ENCODE data around the gene HAGHL. TPM values are rescaled to one million over a fixed set of nuclear protein-coding genes. Genes with fewer than 3 reads are reported as not detected.
A peak's percentile ranks its signal among the peaks of the same experiment; 100 is the strongest.

Gene HAGHL
- total and polyA plus RNA-seq, 2 donors (not counting 1 experiment from before 2014, with no cell fraction given): 3.7 to 16.3 TPM

- peaks cover 6% of the 10 kb centered on the region for H3K79me2 ChIP-seq (ENCODE audit: control insufficient read depth, insufficient read depth, low read length)
- DNase-seq (ENCODE audit: low read depth in 2 of 2): no peak
- H3K9ac ChIP-seq (ENCODE audit: insufficient read depth, low read length): no peak overlapping the region
- no peak overlapping the region for H2AFZ ChIP-seq (ENCODE audit: low read length)
- no peak overlapping the region for H3K4me3 ChIP-seq (replicated peaks in 1 of 4; ENCODE audit: control extremely low read depth in 1 of 4, insufficient read depth in 1 of 4, low read depth in 3 of 4, low read length in 4 of 4)
- H4K20me1 ChIP-seq (ENCODE audit: control insufficient read depth, extremely low read depth, insufficient read depth, low read length): no peaks in the 10 kb centered on the region
- H3K36me3 ChIP-seq (ENCODE audit: control insufficient read depth, insufficient read depth, low read length): peaks cover 3% of the 10 kb centered on the region
- peaks cover 5% of the 10 kb centered on the region for H3K4me1 ChIP-seq (ENCODE audit: control insufficient read depth, extremely low read depth, insufficient read depth, low read length)
- no peak overlapping the region for H3K27ac ChIP-seq (ENCODE audit: insufficient read depth, low read length)
- TF ChIP-seq EZH2 (IDR thresholded peaks at IDR 0.05; ENCODE audit: low read length, missing control alignments) (peak; percentile 55), CTCF (conservative IDR thresholded peaks at IDR 0.05 in 1 of 2, IDR thresholded peaks at IDR 0.05 in 1 of 2; ENCODE audit: low read depth in 1 of 2, low read length in 2 of 2) (no peak)
- H3K9me3 ChIP-seq (ENCODE audit: control insufficient read depth, insufficient read depth, low read depth, low read length): no peaks in the 10 kb centered on the region
- no peak overlapping the region for H3K4me2 ChIP-seq (ENCODE audit: extremely low read depth, insufficient read depth, low read length)
- H3K27me3 ChIP-seq (ENCODE audit: control insufficient read depth, insufficient read depth, low read length): peaks cover 21% of the 10 kb centered on the region
Observed at GRCh38 chr16:692356-693108, 34.4 kb upstream of the HAGHL start.

- no peaks in the 10 kb centered on the region for H3K36me3 ChIP-seq (ENCODE audit: control insufficient read depth, insufficient read depth, low read length)
- H3K27ac ChIP-seq (ENCODE audit: insufficient read depth, low read length): no peak overlapping the region
- H4K20me1 ChIP-seq (ENCODE audit: control insufficient read depth, extremely low read depth, insufficient read depth, low read length): no peaks in the 10 kb centered on the region
- no peaks in the 10 kb centered on the region for H3K9me3 ChIP-seq (ENCODE audit: control insufficient read depth, insufficient read depth, low read depth, low read length)
- H3K4me2 ChIP-seq (ENCODE audit: extremely low read depth, insufficient read depth, low read length): no peak overlapping the region
- DNase-seq (ENCODE audit: low read depth in 2 of 2): no peak
- peak; percentile 78 for TF ChIP-seq EZH2 (IDR thresholded peaks at IDR 0.05; ENCODE audit: low read length, missing control alignments)
- no peak for TF ChIP-seq CTCF (conservative IDR thresholded peaks at IDR 0.05 in 1 of 2, IDR thresholded peaks at IDR 0.05 in 1 of 2; ENCODE audit: low read depth in 1 of 2, low read length in 2 of 2)
- H3K79me2 ChIP-seq (ENCODE audit: control insufficient read depth, insufficient read depth, low read length): peaks cover 6% of the 10 kb centered on the region
- peaks cover 5% of the 10 kb centered on the region for H3K4me1 ChIP-seq (ENCODE audit: control insufficient read depth, extremely low read depth, insufficient read depth, low read length)
- H2AFZ ChIP-seq (ENCODE audit: low read length): no peak overlapping the region
- H3K27me3 ChIP-seq (ENCODE audit: control insufficient read depth, insufficient read depth, low read length): peaks cover 21% of the 10 kb centered on the region
- no peak overlapping the region for H3K9ac ChIP-seq (ENCODE audit: insufficient read depth, low read length)
- H3K4me3 ChIP-seq (replicated peaks in 1 of 4; ENCODE audit: control extremely low read depth in 1 of 4, insufficient read depth in 1 of 4, low read depth in 3 of 4, low read length in 4 of 4): no peak overlapping the region
Observed at GRCh38 chr16:693364-693763, 33.5 kb upstream of the HAGHL start.

GRCh38 chr16:693766-694165 is 33.1 kb upstream of the HAGHL start:
- H4K20me1 ChIP-seq (ENCODE audit: control insufficient read depth, extremely low read depth, insufficient read depth, low read length): no peaks in the 10 kb centered on the region
- no peak for DNase-seq (ENCODE audit: low read depth in 2 of 2)
- H3K4me1 ChIP-seq (ENCODE audit: control insufficient read depth, extremely low read depth, insufficient read depth, low read length): peaks cover 5% of the 10 kb centered on the region
- no peak overlapping the region for H3K4me2 ChIP-seq (ENCODE audit: extremely low read depth, insufficient read depth, low read length)
- peaks cover 6% of the 10 kb centered on the region for H3K79me2 ChIP-seq (ENCODE audit: control insufficient read depth, insufficient read depth, low read length)
- TF ChIP-seq EZH2 (IDR thresholded peaks at IDR 0.05; ENCODE audit: low read length, missing control alignments) (no peak), CTCF (conservative IDR thresholded peaks at IDR 0.05 in 1 of 2, IDR thresholded peaks at IDR 0.05 in 1 of 2; ENCODE audit: low read depth in 1 of 2, low read length in 2 of 2) (no peak)
- H3K4me3 ChIP-seq (replicated peaks in 1 of 4; ENCODE audit: control extremely low read depth in 1 of 4, insufficient read depth in 1 of 4, low read depth in 3 of 4, low read length in 4 of 4): no peak overlapping the region
- H3K27ac ChIP-seq (ENCODE audit: insufficient read depth, low read length): no peak overlapping the region
- no peak overlapping the region for H2AFZ ChIP-seq (ENCODE audit: low read length)
- H3K36me3 ChIP-seq (ENCODE audit: control insufficient read depth, insufficient read depth, low read length): no peaks in the 10 kb centered on the region
- H3K27me3 ChIP-seq (ENCODE audit: control insufficient read depth, insufficient read depth, low read length): peaks cover 21% of the 10 kb centered on the region
- H3K9me3 ChIP-seq (ENCODE audit: control insufficient read depth, insufficient read depth, low read depth, low read length): no peaks in the 10 kb centered on the region
- no peak overlapping the region for H3K9ac ChIP-seq (ENCODE audit: insufficient read depth, low read length)

All from fibroblast of lung (primary cell).